Upper lobe of right lung (tissue), 1 donor: ENCODE measurements around the gene TSSK3. TPM values are rescaled to one million over a fixed set of nuclear protein-coding genes. Genes with fewer than 3 reads are reported as not detected.

ENCODE experiments used
- ATAC-seq: fragments of 200-7000 bp; cut with Tn5 transposase; one replicate; pipeline ENCODE4 v1.9.1; 2020; ENCODE audit warnings: mild to moderate bottlenecking, moderate library complexity
- DNase-seq: peaks from one replicate; pipeline ENCODE4 v3.0.0-alpha.2; 2020
- H3K27ac ChIP-seq: fragments of 200-600 bp; one replicate; pipeline ENCODE4 v1.8.0; 2022
- H3K27me3 ChIP-seq: fragments of 200-600 bp; one replicate; pipeline ENCODE4 v1.8.0; 2022; ENCODE audit warnings: mild to moderate bottlenecking
- H3K36me3 ChIP-seq: fragments of 200-600 bp; one replicate; pipeline ENCODE4 v1.8.0; 2022
- H3K4me1 ChIP-seq: fragments of 200-600 bp; one replicate; pipeline ENCODE4 v1.8.0; 2022
- H3K4me3 ChIP-seq: fragments of 200-600 bp; one replicate; pipeline ENCODE4 v1.8.0; 2022; ENCODE audit warnings: mild to moderate bottlenecking
- H3K9me3 ChIP-seq: fragments of 200-600 bp; one replicate; pipeline ENCODE4 v1.8.0; 2022
- CTCF ChIP-seq: fragments of 200-600 bp; IDR thresholded peaks from one replicate; pipeline ENCODE4 v1.8.0; 2022; ENCODE audit warnings: antibody characterized with exemption
- intact Hi-C: fragments of 100-400 bp; cut with DNase I; formaldehyde crosslinking; loops from one replicate; pipeline ENCODE4 v1.11.0; 2022
- total RNA-seq: library from RNA; stranded (reverse); fragmentation: NEBNext Ultra II Directional; extraction: Animal tissue kit (Norgen Biotek cat#: 25700); gene quantifications from one replicate; pipeline ENCODE4 v1.2.1, GENCODE V29; 2021
- donor health status: DM: no; HTN: yes; CAD: no; lungs with severe emphysema.

The TSSK3 gene
- total RNA-seq, 1 donor from 2014 or later = 2.5 TPM

- TF ChIP-seq CTCF = peak; percentile 92
- Histone ChIP-seq H3K9me3 (no peaks in the 10 kb centered on the region), H3K36me3 (no peaks in the 10 kb centered on the region), H3K27me3 (no peaks in the 10 kb centered on the region), H3K4me3 (no peak overlapping the region), H3K4me1 (no peaks in the 10 kb centered on the region), H3K27ac (peak overlapping the region; percentile 58)
- intact Hi-C loops = no loop called here
- ATAC-seq (peak; percentile 99), DNase-seq (peak; percentile 89)
Measured at GRCh38 chr1:32400876-32401631, 38.7 kb downstream of the TSSK3 start.

- H3K9me3 ChIP-seq = no peaks in the 10 kb centered on the region
- no peak overlapping the region for H3K27ac ChIP-seq
- intact Hi-C loops = no loop called here
- DNase-seq (no peak), ATAC-seq (no peak)
- TF ChIP-seq CTCF = no peak
- H3K4me1 ChIP-seq = no peaks in the 10 kb centered on the region
- H3K36me3 ChIP-seq = no peaks in the 10 kb centered on the region
- H3K27me3 ChIP-seq = no peaks in the 10 kb centered on the region
- no peak overlapping the region for H3K4me3 ChIP-seq
Measured at GRCh38 chr1:32404946-32405345, 42.6 kb downstream of the TSSK3 start.

GRCh38 chr1:32405672-32406467, 43.5 kb downstream of the TSSK3 start:
- TF ChIP-seq CTCF = no peak
- no peaks in the 10 kb centered on the region for H3K9me3 ChIP-seq
- ATAC-seq (peak; percentile 29), DNase-seq (no peak)
- intact Hi-C loops = no loop called here
- no peak overlapping the region for H3K4me3 ChIP-seq
- no peak overlapping the region for H3K27ac ChIP-seq
- H3K4me1 ChIP-seq = no peaks in the 10 kb centered on the region
- no peaks in the 10 kb centered on the region for H3K27me3 ChIP-seq
- no peaks in the 10 kb centered on the region for H3K36me3 ChIP-seq

- Histone ChIP-seq H3K27ac (no peak overlapping the region), H3K4me1 (no peaks in the 10 kb centered on the region), H3K4me3 (no peak overlapping the region), H3K36me3 (no peaks in the 10 kb centered on the region), H3K9me3 (no peaks in the 10 kb centered on the region), H3K27me3 (no peaks in the 10 kb centered on the region)
- ATAC-seq = no peak
- no peak for TF ChIP-seq CTCF
- no peak for DNase-seq
- intact Hi-C loops = no loop called here
Measured at GRCh38 chr1:32406629-32407111, 44.3 kb downstream of the TSSK3 start.

GRCh38 chr1:32411261-32411660, 48.9 kb downstream of the TSSK3 start:
- no peak for ATAC-seq
- Histone ChIP-seq H3K4me1 (no peaks in the 10 kb centered on the region), H3K27ac (no peak overlapping the region), H3K27me3 (no peaks in the 10 kb centered on the region), H3K4me3 (no peak overlapping the region), H3K36me3 (no peaks in the 10 kb centered on the region), H3K9me3 (no peaks in the 10 kb centered on the region)
- TF ChIP-seq CTCF = no peak
- intact Hi-C loops = no loop called here
- DNase-seq = no peak
